A549 (cell line): ENCODE data around the gene IL10RA. TPM values are rescaled to one million over a fixed set of nuclear protein-coding genes. Genes with fewer than 3 reads are reported as not detected.

Experiments used
- ATAC-seq, 2 experiments: fragments of 200-7000 bp in 1 of 2; fragments of >200 bp in 1 of 2; cut with Nextera tagmentation in 1 of 2; cut with Tn5 transposase in 1 of 2; 3 replicates each; pipeline versions ENCODE4 v1.8.0 to v1.9.1; 2018 to 2020; ENCODE audit warnings: mild to moderate bottlenecking in 1 of 2, moderate library complexity in 1 of 2
- CTCF ChIA-PET: fragments of 300-600 bp; sonication (Branson Sonifier 250); formaldehyde crosslinking; extraction: SDS; loops from one replicate; lab custom pipeline; 2021; ENCODE audit warnings: antibody characterized with exemption, inconsistent platforms; lab: Yijun Ruan, JAX
- POLR2A ChIA-PET: fragments of 350-600 bp; formaldehyde crosslinking; extraction: SDS; loops from one replicate; lab custom pipeline; 2021; ENCODE audit warnings: antibody characterized with exemption, inconsistent platforms; lab: Yijun Ruan, JAX
- DNase-seq, 2 experiments: peaks; one replicate each; pipeline versions ENCODE4 v3.0.0 to v3.0.0-alpha.2; 2011 to 2016; ENCODE audit warnings: low read depth in 1 of 2, low spot score in 1 of 2
- FAIRE-seq: peaks from 2 replicates; lab custom pipeline; 2011; peaks lifted over from hg19 to GRCh38; lab: Jason Lieb, UNC
- H3K27ac ChIP-seq, 2 experiments: fragments of >200 bp; sonication (Bioruptor Twin); formaldehyde crosslinking; 3 replicates each; pipeline ENCODE4 v1.5.1; 2016 to 2017
- H3K4me1 ChIP-seq: fragments of >200 bp; sonication (Bioruptor Twin); formaldehyde crosslinking; 3 replicates; pipeline ENCODE4 v1.6.1; 2016
- H3K4me2 ChIP-seq: fragments of >200 bp; sonication (Bioruptor Twin); formaldehyde crosslinking; 3 replicates; pipeline ENCODE4 v1.6.1; 2016
- H3K4me3 ChIP-seq: fragments of >200 bp; sonication (Bioruptor Twin); formaldehyde crosslinking; 3 replicates; pipeline ENCODE4 v1.5.1; 2016
- H3K9me3 ChIP-seq: fragments of >200 bp; sonication (Bioruptor Twin); formaldehyde crosslinking; 3 replicates; pipeline ENCODE4 v1.6.1; 2016
- BHLHE40 ChIP-seq: IDR thresholded peaks from 2 replicates; pipeline ENCODE4 v1.6.1; 2012; ENCODE audit warnings: low read depth, low read length, inconsistent platforms
- CHD4 ChIP-seq: fragments of 200-600 bp; sonication (generic); IDR thresholded peaks from 2 replicates; pipeline ENCODE4 v1.6.1; 2016; ENCODE audit warnings: antibody characterized with exemption, mild to moderate bottlenecking, borderline replicate concordance
- FOSL2 ChIP-seq, 2 experiments: fragments of 450-650 bp in 1 of 2; fragments of >200 bp in 1 of 2; sonication (Bioruptor Twin) in 1 of 2; formaldehyde crosslinking; IDR thresholded peaks; 2 replicates each; pipeline versions ENCODE4 v1.5.0 to v1.6.1; 2016 to 2020; ENCODE audit warnings: mild to moderate bottlenecking in 1 of 2, moderate library complexity in 1 of 2
- FOXS1 ChIP-seq: fragments of 250-450 bp; sonication (Bioruptor Pico); IDR thresholded peaks from 2 replicates; pipeline ENCODE4 v1.5.0; 2020; ENCODE audit warnings: mild to moderate bottlenecking, moderate library complexity
- GATA3 ChIP-seq: IDR thresholded peaks from 2 replicates; pipeline ENCODE4 v1.6.1; 2012; ENCODE audit warnings: borderline replicate concordance
- HEYL ChIP-seq: fragments of 250-450 bp; sonication (Bioruptor Pico); IDR thresholded peaks from 2 replicates; pipeline ENCODE4 v1.8.0; 2021; ENCODE audit warnings: mild to moderate bottlenecking, moderate library complexity
- HOXB13 ChIP-seq: fragments of 250-450 bp; sonication (Bioruptor Pico); IDR thresholded peaks from 2 replicates; pipeline ENCODE4 v1.5.0; 2020; ENCODE audit warnings: low read depth, mild to moderate bottlenecking, moderate library complexity
- JUNB ChIP-seq: fragments of >200 bp; sonication (Bioruptor Twin); formaldehyde crosslinking; IDR thresholded peaks from 2 replicates; pipeline ENCODE4 v1.6.1; 2016
- MAFK ChIP-seq: fragments of 450-650 bp; IDR thresholded peaks from 2 replicates; pipeline ENCODE4 v1.6.1; 2014; ENCODE audit not compliant: partially characterized antibody
- MAZ ChIP-seq: fragments of 150-350 bp; IDR thresholded peaks from 2 replicates; pipeline ENCODE4 v1.6.1; 2014; ENCODE audit warnings: antibody characterized with exemption, low read depth, low read length, borderline replicate concordance
- MYC ChIP-seq: IDR thresholded peaks from 2 replicates; pipeline ENCODE4 v1.6.1; 2012; ENCODE audit warnings: mild to moderate bottlenecking, inconsistent platforms, low read length, improper control_type of control experiment, borderline replicate concordance
- POLR2A ChIP-seq: IDR thresholded peaks from 2 replicates; pipeline ENCODE4 v1.6.1; 2012; ENCODE audit warnings: mild to moderate bottlenecking, low read length
- POLR2AphosphoS2 ChIP-seq: conservative IDR thresholded peaks from 2 replicates; pipeline ENCODE4 v1.6.1; 2012; ENCODE audit warnings: low read length, improper control_type of control experiment, inconsistent platforms
- RARB ChIP-seq: fragments of 250-450 bp; sonication (Bioruptor Pico); IDR thresholded peaks from 2 replicates; pipeline ENCODE4 v1.8.0; 2021; ENCODE audit warnings: mild to moderate bottlenecking, moderate library complexity
- RCOR1 ChIP-seq: fragments of 150-350 bp; IDR thresholded peaks from 2 replicates; pipeline ENCODE4 v1.6.1; 2014; ENCODE audit warnings: antibody characterized with exemption, low read length, low read depth
- RNF2 ChIP-seq: fragments of 200-600 bp; sonication (generic); IDR thresholded peaks from 2 replicates; pipeline ENCODE4 v1.6.1; 2016; ENCODE audit warnings: low read depth, mild to moderate bottlenecking, antibody characterized with exemption, moderate library complexity, borderline replicate concordance
- WGBS: methylation state at CpG from one replicate; pipeline ENCODE4 v1.1.6; 2017; ENCODE audit errors: missing lambda C conversion rate; 5-methylcytosine and 5-hydroxymethylcytosine counted together
- polyA plus RNA-seq, 4 experiments: library from polyadenylated mRNA; depleted of rRNA in 3 of 4; stranded (reverse); fragments of >200 nt; fragmentation: RNase III in 1 of 4; extraction: RNeasy Plus Mini Kit Qiagen cat#74134 plus additional on column Dnase treatment in 1 of 4; gene quantifications; 2 replicates in 3 of 4; 3 replicates in 1 of 4; pipeline ENCODE4 v1.2.3, GENCODE V29; 2011 to 2017
- TF ChIP-seq, protein P1 (sequence below): fragments of 250-450 bp; sonication (Bioruptor Pico); IDR thresholded peaks from 2 replicates; pipeline ENCODE4 v1.5.0; 2020; ENCODE audit warnings: low read depth, mild to moderate bottlenecking, moderate library complexity
- TF ChIP-seq, protein P2 (sequence below): fragments of >200 bp; sonication (Bioruptor Twin); formaldehyde crosslinking; IDR thresholded peaks from 3 replicates; pipeline ENCODE4 v1.5.1; 2016
- TF ChIP-seq, protein P3 (sequence below): fragments of >200 bp; sonication (Bioruptor Twin); formaldehyde crosslinking; IDR thresholded peaks from 2 replicates; pipeline ENCODE4 v1.6.1; 2016
- TF ChIP-seq, protein P4 (sequence below): fragments of >200 bp; sonication (Bioruptor Twin); formaldehyde crosslinking; IDR thresholded peaks from 3 replicates; pipeline ENCODE4 v1.6.1; 2016

The IL10RA gene
- polyA plus RNA-seq, 2 of the 4 experiments (the other 2 are of a cell fraction) = 0.03 to 0.17 TPM

DNA sequence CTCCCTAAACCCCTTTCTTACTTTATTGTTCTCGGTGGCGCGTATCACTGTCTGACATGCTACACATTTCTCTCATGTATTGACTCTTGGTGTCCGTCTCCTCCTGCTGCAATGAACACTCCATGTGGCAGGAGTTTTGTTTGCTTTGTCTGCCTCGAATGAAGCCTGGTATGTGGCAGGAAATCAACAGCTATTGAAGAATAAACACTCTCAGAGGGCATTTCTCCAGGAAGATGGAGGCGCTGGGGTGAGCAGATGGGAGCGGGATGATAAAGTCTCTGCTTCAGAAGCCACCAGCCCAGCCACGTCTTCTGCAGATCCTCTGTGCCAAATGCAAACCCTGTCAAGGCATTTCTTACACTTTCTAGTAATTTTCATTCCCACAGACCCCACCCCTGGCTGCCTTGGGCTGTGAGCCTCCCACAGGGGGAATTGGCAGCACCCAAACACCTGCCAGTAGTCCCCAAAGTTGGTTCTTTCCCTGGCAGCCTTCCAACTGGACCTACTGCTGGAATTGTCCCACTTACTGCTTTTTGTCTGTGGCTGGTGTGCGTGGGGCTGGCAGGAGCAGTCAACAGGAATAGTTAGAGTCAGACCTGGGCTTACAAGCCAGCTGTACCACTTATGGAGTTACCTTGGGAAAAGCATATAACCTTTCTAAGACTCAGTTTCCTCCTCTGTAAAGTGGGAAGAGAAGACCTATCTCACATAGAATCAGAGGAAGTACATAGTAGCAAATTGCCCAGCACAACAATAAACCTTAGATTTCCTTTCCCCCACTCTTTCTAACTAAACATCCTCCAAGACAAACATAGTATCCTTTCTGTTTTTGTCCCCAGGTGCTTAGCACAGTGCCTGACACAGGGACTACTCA is 13.3 kb upstream of the IL10RA start:
- Histone ChIP-seq H3K27ac (no peak overlapping the region), H3K9me3 (no peaks in the 10 kb centered on the region), H3K4me1 (peaks cover 9% of the 10 kb centered on the region; the same call in 1 of the 3 replicates), H3K4me3 (no peak overlapping the region), H3K4me2 (peak overlapping the region; percentile 46)
- TF ChIP-seq FOSL2 (IDR thresholded peaks at IDR 0.05) (no peak), FOSL2 (CRISPR knock-in tag; IDR thresholded peaks at IDR 0.05) (no peak)
- CTCF ChIA-PET = interaction anchor here (1.0 kb wide), 1 partner anchor 26 kb away, joined by 4 read pairs; no protein-coding TSS in a partner anchor
- 33% methylated on average over 9 of the region's 9 CpGs for WGBS
- no peak for ATAC-seq
- peak in 1 of 2 experiments; percentile 14 for DNase-seq
- POLR2A ChIA-PET = no interaction called here
- no peak for FAIRE-seq

DNA sequence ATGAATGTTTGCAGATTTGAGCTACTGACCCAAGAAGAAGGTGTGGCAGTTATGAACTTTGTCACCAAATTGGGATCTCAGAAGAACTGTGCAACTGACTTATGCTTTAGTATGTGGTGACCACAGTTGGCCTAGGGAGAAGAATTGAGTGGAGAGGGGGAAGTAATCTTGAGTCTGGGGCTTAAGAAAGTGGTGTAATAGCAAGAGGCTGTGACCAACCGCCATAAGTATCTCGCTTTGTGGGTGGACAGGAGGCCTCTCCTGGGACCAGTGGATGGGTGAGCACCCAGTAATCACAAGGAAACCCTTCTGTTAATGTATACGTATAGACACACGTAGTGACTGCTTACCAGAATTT is 12.7 kb upstream of the IL10RA start:
- Histone ChIP-seq H3K27ac (no peak overlapping the region), H3K4me3 (no peak overlapping the region), H3K9me3 (no peaks in the 10 kb centered on the region), H3K4me2 (no peak overlapping the region), H3K4me1 (peaks cover 9% of the 10 kb centered on the region; the same call in 1 of the 3 replicates)
- WGBS = 85% methylated on average over 4 of the region's 4 CpGs
- ChIA-PET POLR2A (no interaction called here), CTCF (interaction anchor here (1.0 kb wide), 1 partner anchor 27 kb away, joined by 4 read pairs; no protein-coding TSS in a partner anchor)
- FAIRE-seq (no peak), DNase-seq (no peak), ATAC-seq (no peak)
- TF ChIP-seq MAFK (no peak), HEYL (CRISPR knock-in tag) (no peak), FOSL2 (IDR thresholded peaks at IDR 0.05) (no peak), FOSL2 (CRISPR knock-in tag; IDR thresholded peaks at IDR 0.05) (no peak)
- TF ChIP-seq, protein P1, sequence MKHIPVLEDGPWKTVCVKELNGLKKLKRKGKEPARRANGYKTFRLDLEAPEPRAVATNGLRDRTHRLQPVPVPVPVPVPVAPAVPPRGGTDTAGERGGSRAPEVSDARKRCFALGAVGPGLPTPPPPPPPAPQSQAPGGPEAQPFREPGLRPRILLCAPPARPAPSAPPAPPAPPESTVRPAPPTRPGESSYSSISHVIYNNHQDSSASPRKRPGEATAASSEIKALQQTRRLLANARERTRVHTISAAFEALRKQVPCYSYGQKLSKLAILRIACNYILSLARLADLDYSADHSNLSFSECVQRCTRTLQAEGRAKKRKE (CRISPR knock-in tag) = no peak

DNA sequence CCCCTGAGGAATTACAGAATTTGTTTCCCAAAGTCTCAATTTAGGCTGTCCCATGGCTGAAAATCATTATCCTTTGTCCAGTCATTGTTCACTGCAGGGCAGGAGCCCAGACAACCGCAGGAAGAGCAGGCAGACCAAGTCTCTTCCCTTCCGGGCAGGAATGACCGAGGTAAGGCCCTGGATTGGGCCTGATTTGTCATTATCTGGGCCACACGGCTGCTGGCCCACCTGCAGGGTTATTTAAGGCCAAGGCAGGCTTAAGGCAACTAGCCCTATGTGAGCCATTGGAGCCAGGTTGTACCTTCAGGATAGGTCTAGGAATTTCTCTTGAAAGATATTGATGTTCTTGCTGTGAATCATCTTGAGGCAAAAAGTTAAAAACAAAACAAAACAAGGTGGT is 9.7 kb upstream of the IL10RA start:
- no peak for ATAC-seq
- no peak overlapping the region for H3K4me2 ChIP-seq
- DNase-seq = no peak
- no peak for FAIRE-seq
- CTCF ChIA-PET = interaction anchor here (0.6 to 1.3 kb wide), 2 partner anchors 30 to 153 kb away, joined by 4 read pairs; no protein-coding TSS in a partner anchor
- WGBS = no CpG with 5 or more reads among the region's 4 CpGs
- POLR2A ChIA-PET = no interaction called here
- H3K4me1 ChIP-seq = peaks cover 9% of the 10 kb centered on the region; the same call in 1 of the 3 replicates
- TF ChIP-seq, protein P2, sequence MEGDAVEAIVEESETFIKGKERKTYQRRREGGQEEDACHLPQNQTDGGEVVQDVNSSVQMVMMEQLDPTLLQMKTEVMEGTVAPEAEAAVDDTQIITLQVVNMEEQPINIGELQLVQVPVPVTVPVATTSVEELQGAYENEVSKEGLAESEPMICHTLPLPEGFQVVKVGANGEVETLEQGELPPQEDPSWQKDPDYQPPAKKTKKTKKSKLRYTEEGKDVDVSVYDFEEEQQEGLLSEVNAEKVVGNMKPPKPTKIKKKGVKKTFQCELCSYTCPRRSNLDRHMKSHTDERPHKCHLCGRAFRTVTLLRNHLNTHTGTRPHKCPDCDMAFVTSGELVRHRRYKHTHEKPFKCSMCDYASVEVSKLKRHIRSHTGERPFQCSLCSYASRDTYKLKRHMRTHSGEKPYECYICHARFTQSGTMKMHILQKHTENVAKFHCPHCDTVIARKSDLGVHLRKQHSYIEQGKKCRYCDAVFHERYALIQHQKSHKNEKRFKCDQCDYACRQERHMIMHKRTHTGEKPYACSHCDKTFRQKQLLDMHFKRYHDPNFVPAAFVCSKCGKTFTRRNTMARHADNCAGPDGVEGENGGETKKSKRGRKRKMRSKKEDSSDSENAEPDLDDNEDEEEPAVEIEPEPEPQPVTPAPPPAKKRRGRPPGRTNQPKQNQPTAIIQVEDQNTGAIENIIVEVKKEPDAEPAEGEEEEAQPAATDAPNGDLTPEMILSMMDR = no peak
- TF ChIP-seq MAFK = no peak
- TF ChIP-seq RCOR1 = no peak
- TF ChIP-seq MYC = no peak
- no peak for TF ChIP-seq CHD4
- no peak for TF ChIP-seq JUNB
- TF ChIP-seq HOXB13 = no peak
- no peak for TF ChIP-seq POLR2A
- no peak for TF ChIP-seq RARB
- TF ChIP-seq, protein P3, sequence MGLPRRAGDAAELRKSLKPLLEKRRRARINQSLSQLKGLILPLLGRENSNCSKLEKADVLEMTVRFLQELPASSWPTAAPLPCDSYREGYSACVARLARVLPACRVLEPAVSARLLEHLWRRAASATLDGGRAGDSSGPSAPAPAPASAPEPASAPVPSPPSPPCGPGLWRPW = no peak
- no peak for TF ChIP-seq BHLHE40
- TF ChIP-seq RNF2 = no peak
- TF ChIP-seq FOXS1 (CRISPR knock-in tag) = no peak
- TF ChIP-seq POLR2AphosphoS2 = no peak
- no peak for TF ChIP-seq GATA3
- TF ChIP-seq, protein P4, sequence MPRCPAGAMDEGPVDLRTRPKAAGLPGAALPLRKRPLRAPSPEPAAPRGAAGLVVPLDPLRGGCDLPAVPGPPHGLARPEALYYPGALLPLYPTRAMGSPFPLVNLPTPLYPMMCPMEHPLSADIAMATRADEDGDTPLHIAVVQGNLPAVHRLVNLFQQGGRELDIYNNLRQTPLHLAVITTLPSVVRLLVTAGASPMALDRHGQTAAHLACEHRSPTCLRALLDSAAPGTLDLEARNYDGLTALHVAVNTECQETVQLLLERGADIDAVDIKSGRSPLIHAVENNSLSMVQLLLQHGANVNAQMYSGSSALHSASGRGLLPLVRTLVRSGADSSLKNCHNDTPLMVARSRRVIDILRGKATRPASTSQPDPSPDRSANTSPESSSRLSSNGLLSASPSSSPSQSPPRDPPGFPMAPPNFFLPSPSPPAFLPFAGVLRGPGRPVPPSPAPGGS = no peak
- no peak for TF ChIP-seq MAZ
- no peak overlapping the region for H3K27ac ChIP-seq
- no peak overlapping the region for H3K4me3 ChIP-seq
- no peaks in the 10 kb centered on the region for H3K9me3 ChIP-seq
